8988T (cell line): ENCODE data around the gene LRRC15.

ENCODE experiments used
- DNase-seq: peaks from one replicate; pipeline ENCODE4 v3.0.0; 2011

The LRRC15 gene

DNA sequence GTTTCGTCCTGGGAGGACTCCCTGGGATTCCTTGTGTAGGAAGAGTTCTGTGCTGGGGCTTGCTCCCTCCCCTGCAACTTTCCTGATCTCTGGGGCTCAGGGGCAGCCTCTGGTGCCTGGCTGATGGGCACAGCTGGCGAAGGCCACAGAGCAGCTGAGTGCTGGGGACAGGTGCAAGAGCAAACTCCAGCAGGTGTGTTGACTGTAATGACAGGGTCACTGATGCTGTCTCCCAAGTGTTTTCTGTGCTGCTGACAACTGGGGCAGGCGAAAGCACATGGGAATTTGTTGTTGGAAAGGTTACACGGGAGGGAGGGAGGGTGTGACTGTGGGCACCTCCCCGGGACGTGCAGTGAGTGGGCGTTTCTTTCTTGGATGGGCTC lies 40.0 kb downstream of the LRRC15 start:
- no peak for DNase-seq

DNA sequence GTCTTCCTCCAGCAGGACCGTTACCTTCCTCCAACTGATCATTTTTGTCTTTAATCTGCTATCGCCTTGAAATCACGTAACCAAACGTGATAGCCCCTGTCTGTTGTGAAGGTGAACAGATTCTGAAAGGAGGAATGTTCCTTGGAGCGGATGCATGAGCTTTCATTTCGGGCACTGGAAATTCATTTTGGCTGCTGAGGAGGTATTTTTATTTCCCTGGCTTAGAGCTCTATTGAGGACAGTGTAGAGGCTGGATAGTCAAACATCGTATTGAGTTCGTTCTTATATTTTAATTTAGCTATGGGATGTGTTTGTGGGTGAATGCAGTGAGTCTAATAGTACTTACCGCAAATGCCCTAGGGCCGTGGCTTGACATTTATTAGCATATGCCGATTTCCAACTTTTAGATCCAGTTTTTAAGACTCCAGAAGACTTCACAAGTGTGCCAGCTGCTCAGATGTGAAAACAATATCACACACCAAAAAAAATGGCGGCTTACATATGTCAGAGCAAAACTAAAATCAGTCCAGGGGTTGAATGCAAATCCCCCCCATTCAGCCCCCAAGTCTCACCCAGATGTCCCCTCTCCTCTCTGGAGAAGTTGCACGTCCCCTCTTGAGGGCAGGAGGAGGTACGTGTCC lies 40.5 kb downstream of the LRRC15 start:
- no peak for DNase-seq

DNA sequence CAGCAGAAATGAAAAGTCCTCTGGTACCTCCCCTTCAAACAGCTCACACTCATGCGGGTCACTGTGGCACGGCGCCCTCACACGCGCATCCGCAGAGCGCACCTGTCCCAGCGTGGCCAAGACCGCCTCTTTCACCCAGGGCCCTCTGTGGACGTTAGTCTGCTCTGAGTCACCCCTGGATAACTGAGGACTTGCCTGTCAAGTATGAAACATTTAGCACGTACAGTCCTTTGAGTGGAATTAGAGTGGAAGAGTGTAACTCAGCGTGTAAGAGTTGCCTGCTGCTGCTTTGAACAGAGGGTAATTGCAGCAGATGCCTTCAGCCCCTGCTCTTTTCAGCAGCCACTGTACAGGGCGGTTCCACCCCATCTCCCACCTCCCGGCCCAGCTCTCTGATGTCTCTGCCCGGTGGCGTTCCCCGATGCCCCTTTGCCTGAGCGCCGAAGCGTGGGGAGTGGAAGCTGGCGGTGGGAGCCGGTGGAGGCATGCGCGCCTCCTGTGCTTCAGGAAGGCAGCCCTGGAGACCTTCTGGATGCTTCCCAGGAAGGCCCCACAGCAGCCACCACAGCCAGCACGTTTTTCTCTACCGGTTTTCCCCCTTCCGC lies 41.4 kb downstream of the LRRC15 start:
- DNase-seq = peak; percentile 49

DNA sequence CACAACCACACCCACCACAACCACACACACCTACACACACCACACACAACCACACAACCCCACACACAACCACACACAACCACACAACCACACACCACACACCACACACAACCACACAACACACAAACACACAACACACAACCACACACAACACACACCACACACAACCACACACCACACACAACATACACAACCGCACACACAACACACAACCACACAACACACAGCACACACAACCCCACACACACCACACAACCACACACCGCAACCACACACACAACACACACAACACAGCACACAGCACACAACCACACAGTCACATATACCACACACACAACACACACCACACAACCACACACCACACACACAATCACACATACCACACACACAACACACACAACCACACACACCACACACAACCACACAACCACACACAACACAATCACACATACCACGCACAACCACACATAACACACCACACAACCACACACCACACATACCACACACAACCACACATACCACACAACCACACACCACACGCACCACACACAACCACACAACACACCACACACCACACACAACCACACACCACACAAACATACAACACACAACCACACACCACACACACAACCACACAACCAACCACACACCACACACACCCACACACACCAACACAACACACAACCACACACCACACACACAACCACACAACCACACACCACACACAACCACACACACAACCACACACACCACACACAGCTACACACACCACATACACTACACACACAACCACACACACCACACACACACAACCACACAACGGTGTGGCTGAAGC lies 42.1 kb downstream of the LRRC15 start:
- no peak for DNase-seq

DNA sequence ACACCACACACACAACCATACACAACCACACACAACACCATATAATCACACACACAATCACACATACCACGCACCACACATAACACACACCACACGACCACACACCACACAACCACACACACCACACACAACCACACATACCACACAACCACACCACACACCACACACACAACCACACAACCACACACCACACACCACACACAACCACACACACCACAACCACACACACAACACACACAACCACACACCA lies 42.6 kb downstream of the LRRC15 start:
- no peak for DNase-seq

DNA sequence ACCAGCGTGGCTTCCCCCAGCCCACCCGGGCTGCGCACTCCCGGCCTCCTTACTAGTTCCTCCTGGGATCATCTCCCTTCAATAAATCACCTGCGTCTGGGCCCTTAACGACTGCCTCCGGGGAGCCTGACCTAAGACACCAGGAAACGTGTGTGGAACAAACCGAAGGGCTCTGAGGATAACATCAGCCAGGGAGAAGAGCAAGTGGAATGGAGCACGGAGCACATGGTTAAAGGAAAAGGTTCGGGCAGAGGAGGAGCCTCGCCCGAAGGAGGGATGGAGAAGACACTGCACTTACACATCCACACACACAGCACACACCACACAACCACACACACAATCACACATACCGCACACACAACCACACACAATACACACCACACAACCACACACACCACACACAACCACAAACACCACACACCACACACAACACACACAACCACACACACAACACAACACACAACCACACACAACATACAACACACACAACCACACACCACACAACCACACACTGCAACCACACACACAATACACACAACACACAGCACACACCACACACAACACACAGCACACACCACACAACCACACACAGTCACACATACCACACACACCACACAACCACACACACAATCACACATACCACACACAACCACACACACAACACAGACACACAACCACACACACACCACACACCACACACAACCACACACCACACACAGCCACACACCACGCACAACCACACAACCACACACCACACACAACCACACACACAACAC lies 43.2 kb downstream of the LRRC15 start:
- no peak for DNase-seq

DNA sequence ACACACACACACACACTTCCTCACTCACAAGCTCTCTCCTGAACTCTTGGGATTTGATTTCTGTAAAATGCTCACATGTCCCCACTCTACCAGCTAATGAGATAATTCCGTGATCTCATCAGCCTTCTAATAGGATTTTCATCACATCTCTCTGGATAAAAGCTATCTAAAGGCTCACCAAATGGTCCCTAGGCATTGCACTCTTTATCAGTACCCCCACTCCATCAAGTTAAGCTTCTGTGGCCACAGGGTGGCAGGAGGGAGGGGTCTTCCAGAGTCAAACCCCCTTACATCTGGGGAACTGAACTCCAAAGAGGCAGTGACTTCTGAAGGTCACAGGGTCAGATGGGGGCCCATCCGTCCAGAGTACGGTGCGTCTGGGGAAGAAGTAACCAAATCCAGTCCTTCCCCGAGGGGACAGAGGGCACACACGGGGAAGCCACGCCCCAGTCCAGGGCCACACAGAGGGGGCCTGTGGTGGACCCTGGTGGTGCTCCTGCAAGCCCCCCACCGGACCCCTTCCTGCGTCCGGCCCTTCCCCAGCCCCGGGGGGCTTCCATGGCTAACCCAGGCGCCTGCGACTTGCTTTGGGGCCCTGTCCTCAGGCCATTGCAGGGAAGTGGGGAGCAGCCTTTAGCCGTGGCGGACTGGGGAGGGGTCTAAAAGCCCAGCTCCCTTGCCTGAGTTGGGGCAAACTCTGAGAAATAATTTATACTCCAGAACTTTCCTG lies 44.0 kb downstream of the LRRC15 start:
- no peak for DNase-seq

DNA sequence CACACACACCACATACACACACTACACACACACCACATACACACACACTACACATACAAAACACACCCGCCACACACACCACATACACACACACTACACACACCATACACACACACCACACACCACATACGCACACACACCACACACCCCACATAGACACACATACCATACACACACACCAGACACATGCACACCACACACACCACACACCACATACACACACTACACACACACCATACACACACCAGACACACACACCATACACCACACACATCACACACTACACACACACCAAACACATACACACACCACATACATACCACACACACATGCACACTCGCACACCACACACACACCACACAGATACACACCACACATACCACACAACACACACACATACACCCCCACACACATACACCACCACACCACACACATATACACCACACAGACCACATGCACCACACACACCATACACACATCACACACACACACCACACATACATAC lies 44.7 kb downstream of the LRRC15 start:
- no peak for DNase-seq

DNA sequence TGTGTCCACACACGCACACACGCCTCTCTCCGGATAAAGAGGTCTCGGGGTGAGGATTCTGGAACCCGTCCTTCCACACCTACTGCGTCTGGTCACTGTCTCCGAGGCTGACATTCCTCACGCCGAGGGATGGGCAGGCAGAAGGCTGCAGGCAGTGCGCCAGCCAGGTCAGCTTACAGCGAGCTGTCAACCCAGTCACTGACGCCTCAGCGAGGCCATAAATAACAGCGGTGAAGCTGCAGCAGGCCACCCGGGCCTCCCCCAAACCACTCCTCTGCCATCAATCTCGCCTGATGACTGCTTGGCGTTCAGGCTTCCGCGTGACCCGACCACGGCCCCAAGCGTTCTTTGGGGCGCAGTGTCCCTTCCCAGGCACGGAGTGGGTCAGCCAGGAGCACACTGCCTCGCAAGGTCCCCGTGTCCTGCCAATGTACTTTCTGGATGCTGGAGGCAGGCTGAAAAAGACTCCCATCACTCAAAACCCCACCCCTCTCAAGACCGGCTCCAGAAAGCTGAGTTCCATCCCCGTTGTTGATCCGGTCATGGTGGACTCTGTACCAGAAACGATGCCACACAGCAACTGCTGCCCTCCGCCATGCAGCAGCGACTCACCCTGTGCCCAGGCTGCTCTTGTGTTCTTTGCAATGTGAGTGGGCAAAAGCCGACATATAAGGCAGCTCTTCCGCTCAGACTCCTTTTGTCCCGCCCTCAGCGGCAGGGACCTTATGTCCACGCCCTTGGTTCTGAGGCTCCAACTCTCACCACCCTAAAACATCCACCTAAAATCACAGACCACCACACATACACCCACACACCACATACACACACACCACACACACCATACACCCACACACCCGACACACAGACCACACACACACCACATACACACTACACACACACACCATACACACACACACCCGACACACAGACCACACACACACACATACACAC lies 45.5 kb downstream of the LRRC15 start:
- DNase-seq = no peak

DNA sequence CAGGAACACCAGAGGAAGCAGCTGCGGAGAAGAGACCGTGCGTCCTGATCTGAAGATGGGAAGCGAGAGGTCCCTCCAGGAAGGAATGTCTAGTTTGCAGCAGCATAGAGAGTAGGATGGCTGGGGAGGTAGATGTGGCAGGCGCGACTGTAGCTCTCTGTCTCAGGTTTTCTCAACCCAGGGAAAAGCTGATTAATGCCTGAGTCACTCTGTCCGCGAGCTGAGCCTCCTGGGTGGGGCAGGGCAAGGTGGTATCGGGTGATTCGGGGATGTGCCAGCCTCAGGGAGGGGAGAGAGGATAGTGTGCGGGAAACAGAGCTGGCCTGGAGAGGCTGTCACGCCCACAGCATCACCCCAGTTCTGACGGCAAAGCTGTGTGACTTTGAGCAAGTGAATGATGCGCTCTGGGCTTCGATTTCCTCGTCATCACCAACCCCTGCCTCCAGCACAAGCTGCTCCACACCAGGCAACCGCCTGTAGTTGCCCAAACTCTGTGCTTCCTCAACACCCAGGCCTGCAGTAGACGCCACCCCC lies 46.8 kb downstream of the LRRC15 start:
- DNase-seq = peak; percentile 96

DNA sequence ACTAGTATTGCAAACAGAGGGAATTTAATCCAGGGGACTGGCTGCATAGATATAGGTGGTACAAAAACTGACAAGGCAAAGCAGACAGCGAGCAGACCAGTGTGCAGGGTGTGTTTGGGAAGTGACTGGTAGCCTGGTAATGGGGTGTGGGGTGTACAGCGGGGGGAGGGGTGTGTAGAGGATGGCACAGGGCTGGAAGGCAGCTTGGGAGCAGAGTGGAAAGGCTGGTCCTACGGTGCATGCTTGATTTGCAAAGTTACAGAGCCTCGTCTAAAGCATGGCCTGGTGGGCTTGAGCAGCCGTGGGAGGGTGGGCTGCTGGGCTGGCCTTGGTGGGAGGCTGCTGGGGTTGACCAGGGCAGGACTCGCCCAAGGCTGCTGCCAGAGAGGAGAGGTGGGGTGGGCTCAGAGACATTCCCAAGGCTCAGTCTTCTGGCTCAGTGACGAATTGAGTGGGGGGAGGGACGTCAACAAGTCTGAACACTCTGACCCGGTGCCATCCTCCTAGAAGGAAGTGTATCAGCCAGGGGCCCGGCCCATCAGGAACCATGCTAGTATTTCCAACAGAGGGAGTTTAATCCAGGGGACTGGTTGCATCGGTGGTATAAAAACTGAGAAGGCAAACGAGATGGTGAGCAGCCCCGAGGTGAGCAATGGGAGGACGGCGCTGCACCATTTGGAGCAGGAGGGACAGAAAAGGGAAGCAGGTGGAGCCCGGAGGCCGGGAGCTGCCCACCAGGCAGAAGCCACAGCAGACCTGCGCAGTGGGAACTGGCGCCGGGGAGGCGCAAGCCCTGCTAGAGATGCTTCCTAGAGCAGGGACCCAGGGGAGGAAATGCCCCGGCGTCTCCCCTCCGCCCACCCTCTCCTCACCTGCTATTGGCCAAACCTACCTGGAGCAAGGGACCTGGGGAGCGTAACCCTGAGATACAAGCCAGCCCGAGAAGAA lies 47.6 kb downstream of the LRRC15 start:
- peak; percentile 55 for DNase-seq

DNA sequence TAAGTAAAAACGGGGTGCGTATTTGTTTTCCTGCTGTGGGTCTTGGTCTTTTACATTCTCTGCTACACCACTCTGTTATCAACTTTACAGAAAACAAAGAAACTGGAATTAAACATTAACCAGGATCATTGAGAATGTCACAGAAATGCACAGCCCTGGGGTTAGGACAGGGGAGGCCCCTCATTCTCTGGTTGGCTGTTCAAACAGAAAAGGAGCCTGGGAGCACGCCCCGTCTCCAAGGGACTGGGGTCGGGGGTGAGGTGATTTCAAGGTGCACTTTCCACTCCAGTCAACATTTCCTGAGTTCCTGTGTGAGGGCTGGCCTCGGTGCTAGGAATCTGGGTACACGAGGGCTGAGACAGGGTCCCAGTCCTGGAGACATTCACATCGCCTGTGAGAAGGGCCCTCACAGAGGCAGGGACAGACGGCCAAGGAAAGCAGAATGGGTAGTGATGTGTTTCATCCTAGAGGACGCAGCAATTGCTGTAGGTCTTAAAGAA lies 48.7 kb downstream of the LRRC15 start:
- DNase-seq = no peak

DNA sequence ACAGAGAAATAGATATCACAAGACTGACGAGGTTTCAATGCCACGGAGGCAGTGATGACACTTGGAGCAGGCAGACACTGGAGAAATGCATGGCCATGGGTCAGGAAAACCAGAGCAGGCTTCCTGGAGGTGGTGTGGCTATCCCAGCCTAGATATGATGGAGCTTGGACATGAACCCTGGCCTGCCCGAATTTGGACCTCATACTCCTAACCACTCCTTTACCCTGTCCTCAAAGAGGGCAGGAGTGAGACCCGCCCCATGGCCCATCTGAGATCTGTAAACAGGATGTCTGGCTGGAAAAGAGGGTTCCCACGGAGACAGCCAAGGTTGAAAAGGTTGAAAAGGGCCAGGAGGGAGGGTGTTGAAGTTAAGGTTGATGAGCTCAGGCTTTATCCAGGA lies 49.4 kb downstream of the LRRC15 start:
- DNase-seq = no peak

DNA sequence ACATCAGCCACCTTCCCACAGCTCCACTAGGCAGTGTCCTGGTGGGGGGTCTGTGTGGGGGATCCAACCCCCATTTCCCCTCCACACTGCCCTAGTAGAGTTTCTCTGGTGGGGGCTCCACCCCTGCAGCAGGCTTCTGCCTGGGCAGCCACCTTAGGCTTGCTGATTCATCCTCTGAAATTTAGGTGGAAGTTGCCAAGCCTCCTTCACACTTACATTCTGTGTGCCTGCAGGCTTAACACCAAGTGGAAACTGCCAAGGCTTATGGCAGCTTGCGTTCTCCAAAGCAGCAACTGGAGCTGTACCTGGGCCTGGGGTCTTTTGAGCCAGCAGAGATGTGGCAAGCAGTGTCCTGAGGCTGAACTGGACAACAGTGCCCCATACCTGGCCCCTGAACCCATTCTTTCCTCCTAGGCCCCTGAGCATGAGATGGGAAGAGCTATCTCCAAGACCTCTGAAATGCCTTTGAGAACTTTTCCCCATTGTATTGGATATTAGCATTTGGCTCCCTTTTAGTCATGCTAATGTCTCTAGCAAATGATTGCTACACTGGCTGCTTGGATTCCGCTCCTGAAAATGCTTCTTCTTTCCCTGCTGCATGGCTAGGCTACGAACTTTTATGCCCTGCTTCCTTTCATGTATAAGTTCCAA lies 50.9 kb downstream of the LRRC15 start:
- DNase-seq = no peak

DNA sequence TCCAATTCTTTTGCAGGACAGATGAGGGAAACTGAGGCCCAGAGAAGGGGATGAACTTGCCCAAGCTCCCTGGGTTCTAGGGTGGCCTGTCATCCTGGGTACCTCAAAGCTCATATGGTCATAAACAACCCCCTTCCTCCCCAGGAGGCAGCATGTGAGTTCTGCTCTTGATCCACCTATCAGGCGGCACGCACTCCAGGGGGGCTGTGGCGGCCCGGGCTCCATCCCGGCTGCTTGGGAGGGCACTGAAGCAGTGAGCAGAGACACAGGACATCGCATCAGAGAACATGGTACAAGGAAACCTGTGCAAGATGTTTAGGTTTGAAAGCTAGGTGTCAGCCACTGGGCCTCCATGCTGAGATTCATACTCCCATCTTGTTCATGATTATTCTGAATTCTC lies 52.6 kb downstream of the LRRC15 start:
- DNase-seq = no peak

DNA sequence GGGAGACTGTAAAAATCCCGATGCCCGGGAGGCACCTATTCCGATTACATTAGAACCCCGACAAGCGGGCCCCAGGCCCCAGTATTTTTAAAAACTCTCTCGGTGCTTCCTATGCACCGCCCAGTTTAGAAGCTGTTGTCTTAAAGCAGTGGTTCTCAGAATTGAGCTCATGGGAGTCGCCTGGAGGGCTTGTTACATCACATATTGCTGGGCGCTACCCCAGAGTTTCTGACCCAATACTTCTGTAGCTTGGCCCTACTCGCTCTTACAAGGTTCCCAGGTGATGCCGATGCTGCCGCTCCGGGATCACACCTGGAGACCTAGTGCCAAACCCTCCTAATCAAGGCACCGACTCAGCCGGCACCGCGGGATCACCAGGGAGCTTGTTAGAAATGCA lies 53.6 kb downstream of the LRRC15 start:
- DNase-seq = no peak

DNA sequence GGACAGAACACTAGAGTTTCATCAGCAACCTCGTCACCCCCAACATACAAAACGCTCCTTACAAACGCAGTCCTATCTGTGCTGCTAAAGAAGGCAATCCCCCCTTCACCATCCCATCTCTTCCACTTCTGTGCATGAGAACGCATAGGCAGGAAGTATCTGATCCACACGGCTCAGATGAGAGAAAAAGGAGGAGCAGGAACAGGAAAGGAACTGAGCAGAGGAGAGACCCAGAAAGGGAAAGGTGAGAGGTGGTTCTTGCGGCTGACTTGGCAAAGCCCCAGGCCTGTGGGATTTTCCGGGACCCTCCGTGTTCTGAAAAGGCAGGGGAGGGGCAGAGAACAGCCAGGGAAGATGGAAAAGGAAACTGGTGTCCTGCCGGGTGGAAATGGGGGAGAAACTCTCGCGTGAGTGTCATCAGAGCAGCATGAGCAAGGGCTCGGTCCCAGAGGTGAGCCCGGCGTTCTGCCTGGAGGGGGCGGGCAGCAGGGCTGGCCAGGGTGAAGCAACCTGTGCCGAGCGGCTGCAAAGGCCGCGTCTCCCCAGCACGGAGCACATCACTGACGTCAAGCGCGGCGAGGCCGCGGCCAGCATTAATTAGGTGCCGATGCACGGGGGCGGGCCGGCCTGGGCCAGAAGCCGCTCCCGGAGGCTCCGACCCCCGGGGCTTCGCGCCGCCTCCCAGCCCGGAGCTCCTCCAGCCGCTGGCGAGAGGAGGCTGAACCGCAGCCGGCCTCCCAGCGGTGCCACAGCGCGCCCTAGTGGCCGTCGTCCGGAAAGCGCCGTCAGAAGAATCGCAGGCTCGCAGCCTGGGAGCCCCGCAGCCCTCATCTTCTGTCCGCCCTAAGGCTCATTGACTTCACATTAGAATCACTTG lies 54.2 kb downstream of the LRRC15 start:
- peak; percentile 97 for DNase-seq

DNA sequence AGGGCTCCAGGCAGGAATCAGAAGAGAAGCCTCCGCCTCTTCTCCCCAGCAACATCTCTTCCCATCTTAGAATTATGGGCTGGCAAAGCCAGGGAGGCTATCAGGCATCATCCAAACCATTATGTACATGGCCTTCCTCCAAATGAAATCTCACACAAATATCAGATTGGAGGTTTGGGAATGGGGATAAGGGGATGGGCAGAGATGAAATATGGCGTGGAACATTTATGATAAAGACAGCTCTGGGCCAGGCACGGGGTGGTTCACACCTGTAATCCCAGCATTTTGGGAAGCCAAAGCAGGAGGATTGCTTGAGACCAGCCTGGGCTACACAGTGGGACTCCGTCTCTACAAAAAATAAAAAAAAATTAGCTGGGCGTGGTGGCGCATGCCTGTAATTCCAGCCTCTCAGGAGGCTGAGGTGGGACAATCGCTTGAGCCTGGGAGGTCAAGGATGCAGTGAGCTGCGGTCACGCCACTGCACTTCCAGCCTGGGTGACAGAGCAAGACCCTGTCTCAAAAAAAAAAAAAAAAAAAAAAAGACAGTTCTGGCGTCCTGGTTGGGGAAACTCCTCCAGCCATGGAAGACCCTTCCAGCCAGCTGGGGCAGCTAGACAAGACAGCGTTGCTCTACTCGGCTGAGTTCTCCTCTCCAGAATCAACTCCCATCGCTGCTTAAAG lies 55.0 kb downstream of the LRRC15 start:
- no peak for DNase-seq
